DND-41 (cell line): Measurements from ENCODE around the gene SCN7A.

Source experiments
- CTCF ChIP-seq: IDR thresholded peaks from 2 replicates; pipeline ENCODE4 v1.5.1; 2012; ENCODE audit warnings: borderline replicate concordance, low read length, moderate library complexity, mild to moderate bottlenecking; ENCODE audit not compliant: poor library complexity, severe bottlenecking; ENCODE audit errors: extremely low read depth
- EZH2 ChIP-seq: IDR thresholded peaks from 3 replicates; pipeline ENCODE4 v1.6.1; 2012; ENCODE audit warnings: borderline replicate concordance, low read depth, mild to moderate bottlenecking, moderate library complexity, low read length, inconsistent platforms; ENCODE audit not compliant: severe bottlenecking

GRCh38 chr2:166539340-166540162, 45.5 kb upstream of the SCN7A start:
- TF ChIP-seq CTCF, result peak; percentile 82
- TF ChIP-seq EZH2, result no peak
